PC-9 (cell line): ENCODE results near the gene DRAM1. TPM values are rescaled to one million over a fixed set of nuclear protein-coding genes. Genes with fewer than 3 reads are reported as not detected.
"Not testable (repeated sequence)": the region's sequence is repeated elsewhere in the genome, so short reads cannot be mapped to it uniquely, and the experiment has no call there.

Experiments
- BruUV-seq: library from RNA; stranded (reverse); fragments of 400-500 nt; replicated peaks from 2 replicates; lab custom pipeline; 2021; lab: Mats Ljungman, UMichigan
- CTCF ChIA-PET: fragments of 300-600 bp; sonication (Branson Sonifier 250); formaldehyde crosslinking; loops from one replicate; lab custom pipeline; 2022; ENCODE audit warnings: antibody characterized with exemption; lab: Charles Lee
- POLR2A ChIA-PET: fragments of 300-600 bp; sonication (Branson Sonifier 250); formaldehyde crosslinking; loops from one replicate; lab custom pipeline; 2022; ENCODE audit warnings: antibody characterized with exemption; ENCODE audit not compliant: unreplicated experiment; lab: Charles Lee
- DNase-seq, 2 experiments: peaks; one replicate each; pipeline versions ENCODE4 v3.0.0 to v3.0.0-alpha.2; 2015 to 2022; ENCODE audit warnings: mixed read lengths in 1 of 2
- H2AFZ ChIP-seq: fragments of 200-600 bp; sonication (generic); 2 replicates; pipeline ENCODE4 v1.8.1; 2017; ENCODE audit warnings: antibody characterized with exemption
- H3F3A ChIP-seq: fragments of 200-600 bp; sonication (generic); 2 replicates; pipeline ENCODE4 v1.8.1; 2017; ENCODE audit warnings: antibody characterized with exemption, mild to moderate bottlenecking, low read depth; ENCODE audit not compliant: insufficient read depth
- H3K27ac ChIP-seq: fragments of 200-600 bp; sonication (generic); 2 replicates; pipeline ENCODE4 v1.6.1; 2016; ENCODE audit warnings: mixed run types
- H3K27me3 ChIP-seq: fragments of 200-600 bp; sonication (generic); 2 replicates; pipeline ENCODE4 v1.6.1; 2016; ENCODE audit warnings: low read depth, mixed run types; ENCODE audit not compliant: insufficient read depth
- H3K36me3 ChIP-seq: fragments of 200-600 bp; sonication (generic); 2 replicates; pipeline ENCODE4 v1.6.1; 2016; ENCODE audit warnings: low read depth, mixed run types
- H3K4me1 ChIP-seq: fragments of 200-600 bp; sonication (generic); replicated peaks from 2 replicates; pipeline ENCODE4 v1.6.1; 2016; ENCODE audit warnings: mixed run types; ENCODE audit not compliant: insufficient read depth
- H3K4me2 ChIP-seq: fragments of 200-600 bp; sonication (generic); 2 replicates; pipeline ENCODE4 v1.6.1; 2017; ENCODE audit warnings: mixed run types
- H3K4me3 ChIP-seq: fragments of 200-600 bp; sonication (generic); 2 replicates; pipeline ENCODE4 v1.6.1; 2016; ENCODE audit warnings: mixed run types
- H3K79me2 ChIP-seq: fragments of 200-600 bp; sonication (generic); 2 replicates; pipeline ENCODE4 v1.6.1; 2017; ENCODE audit warnings: low read depth, mixed run types
- H3K9me2 ChIP-seq: fragments of 200-600 bp; sonication (generic); 2 replicates; pipeline ENCODE4 v1.8.1; 2017; ENCODE audit warnings: mild to moderate bottlenecking; ENCODE audit not compliant: insufficient read depth
- H3K9me3 ChIP-seq: fragments of 200-600 bp; sonication (generic); 2 replicates; pipeline ENCODE4 v1.8.1; 2016; ENCODE audit warnings: low read depth; ENCODE audit not compliant: insufficient read depth
- H4K20me1 ChIP-seq: fragments of 200-600 bp; sonication (generic); 2 replicates; pipeline ENCODE4 v1.8.1; 2017; ENCODE audit not compliant: insufficient read depth
- EZH2 ChIP-seq: fragments of 200-600 bp; sonication (generic); IDR thresholded peaks from 2 replicates; pipeline ENCODE4 v1.8.0; 2017; ENCODE audit warnings: antibody characterized with exemption, low read depth
- intact Hi-C: fragments of 100-400 bp; cut with micrococcal nuclease; formaldehyde crosslinking; loops from one replicate; pipeline ENCODE4 v1.10.0; 2022; ENCODE audit not compliant: unreplicated experiment
- total RNA-seq: library from RNA; stranded (reverse); gene quantifications from 2 replicates; pipeline ENCODE4 v1.2.3, GENCODE V29; 2021
- TF ChIP-seq, protein P1 (sequence below): fragments of 200-600 bp; sonication (generic); conservative IDR thresholded peaks from 2 replicates; pipeline ENCODE4 v1.6.1; 2017; ENCODE audit warnings: mixed run types, antibody characterized with exemption, mild to moderate bottlenecking, moderate library complexity

DRAM1 gene
- total RNA-seq, 1 experiment from 2014 or later, result 6.2 TPM

DNA sequence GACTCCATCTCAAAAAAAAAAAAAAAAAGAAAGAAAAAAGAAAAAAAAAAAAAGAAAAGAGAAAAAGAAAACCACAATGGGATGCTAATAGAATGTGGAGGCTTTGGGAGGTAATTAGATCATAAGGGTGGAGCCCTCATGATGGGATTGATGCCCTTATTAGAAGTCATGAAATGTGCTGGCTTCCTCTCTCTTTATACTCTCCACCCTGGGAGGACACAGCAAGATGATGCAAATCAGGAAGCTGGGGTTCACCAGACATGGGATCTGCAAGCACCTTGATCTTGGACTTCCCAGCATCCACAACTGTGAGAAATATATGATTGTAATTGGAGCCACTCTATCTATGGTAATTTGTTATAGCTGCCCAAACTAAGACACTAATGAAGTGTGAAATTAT is 13.4 kb upstream of the DRAM1 start:
- Histone ChIP-seq H3K27me3 (no peaks in the 10 kb centered on the region), H3F3A (no peaks in the 10 kb centered on the region), H3K79me2 (no peaks in the 10 kb centered on the region), H2AFZ (no peak overlapping the region), H3K36me3 (no peaks in the 10 kb centered on the region), H3K4me3 (no peak overlapping the region), H3K27ac (no peak overlapping the region), H4K20me1 (no peaks in the 10 kb centered on the region), H3K9me3 (peaks cover 7% of the 10 kb centered on the region; the same call in 1 of the 2 replicates), H3K9me2 (no peaks in the 10 kb centered on the region), H3K4me1 (peaks cover 17% of the 10 kb centered on the region), H3K4me2 (no peak overlapping the region)
- TF ChIP-seq, protein P1, sequence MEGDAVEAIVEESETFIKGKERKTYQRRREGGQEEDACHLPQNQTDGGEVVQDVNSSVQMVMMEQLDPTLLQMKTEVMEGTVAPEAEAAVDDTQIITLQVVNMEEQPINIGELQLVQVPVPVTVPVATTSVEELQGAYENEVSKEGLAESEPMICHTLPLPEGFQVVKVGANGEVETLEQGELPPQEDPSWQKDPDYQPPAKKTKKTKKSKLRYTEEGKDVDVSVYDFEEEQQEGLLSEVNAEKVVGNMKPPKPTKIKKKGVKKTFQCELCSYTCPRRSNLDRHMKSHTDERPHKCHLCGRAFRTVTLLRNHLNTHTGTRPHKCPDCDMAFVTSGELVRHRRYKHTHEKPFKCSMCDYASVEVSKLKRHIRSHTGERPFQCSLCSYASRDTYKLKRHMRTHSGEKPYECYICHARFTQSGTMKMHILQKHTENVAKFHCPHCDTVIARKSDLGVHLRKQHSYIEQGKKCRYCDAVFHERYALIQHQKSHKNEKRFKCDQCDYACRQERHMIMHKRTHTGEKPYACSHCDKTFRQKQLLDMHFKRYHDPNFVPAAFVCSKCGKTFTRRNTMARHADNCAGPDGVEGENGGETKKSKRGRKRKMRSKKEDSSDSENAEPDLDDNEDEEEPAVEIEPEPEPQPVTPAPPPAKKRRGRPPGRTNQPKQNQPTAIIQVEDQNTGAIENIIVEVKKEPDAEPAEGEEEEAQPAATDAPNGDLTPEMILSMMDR, result no peak
- TF ChIP-seq EZH2, result no peak
- POLR2A ChIA-PET, result no interaction called here
- CTCF ChIA-PET, result no interaction called here
- intact Hi-C loops, result no loop called here
- no TSS peak for BruUV-seq
- DNase-seq, result no peak

GRCh38 chr12:101866615-101867373 is 10.6 kb upstream of the DRAM1 start:
- Histone ChIP-seq H3K79me2 (no peaks in the 10 kb centered on the region), H3K9me2 (no peaks in the 10 kb centered on the region), H3K4me1 (no peaks in the 10 kb centered on the region), H3K4me2 (no peak overlapping the region), H3K36me3 (no peaks in the 10 kb centered on the region), H3K9me3 (peaks cover 7% of the 10 kb centered on the region; the same call in 1 of the 2 replicates), H3K27ac (no peak overlapping the region), H3F3A (no peaks in the 10 kb centered on the region), H2AFZ (no peak overlapping the region), H3K27me3 (no peaks in the 10 kb centered on the region), H4K20me1 (no peaks in the 10 kb centered on the region), H3K4me3 (no peak overlapping the region)
- TF ChIP-seq, protein P1, result no peak
- TF ChIP-seq EZH2, result no peak
- CTCF ChIA-PET, result no interaction called here
- intact Hi-C loops, result no loop called here
- POLR2A ChIA-PET, result no interaction called here
- no peak for DNase-seq
- no TSS peak for BruUV-seq

GRCh38 chr12:101867619-101868018 is 9.8 kb upstream of the DRAM1 start:
- H2AFZ ChIP-seq, H4K20me1 ChIP-seq, BruUV-seq, H3K4me1 ChIP-seq, H3K9me2 ChIP-seq, H3K27me3 ChIP-seq, intact Hi-C loops, DNase-seq, H3K79me2 ChIP-seq, H3K4me2 ChIP-seq, H3K27ac ChIP-seq, H3K9me3 ChIP-seq, H3F3A ChIP-seq, H3K36me3 ChIP-seq, CTCF ChIA-PET, H3K4me3 ChIP-seq: not testable (repeated sequence)
- POLR2A ChIA-PET, result interaction anchor here (0.7 kb wide), 1 partner anchor 18 kb away, joined by 17 read pairs; no protein-coding TSS in a partner anchor
